HG02884 (cell line): ENCODE results near the gene PSME4.
"Not testable (repeated sequence)": the region's sequence is repeated elsewhere in the genome, so short reads cannot be mapped to it uniquely, and the experiment has no call there.

Experiments used
- ATAC-seq: cut with Tn5 transposase; IDR thresholded peaks from one replicate; pipeline ENCODE4 v1.9.1; 2021; ENCODE audit warnings: mild to moderate bottlenecking, moderate library complexity; ENCODE audit not compliant: unreplicated experiment

Gene PSME4

DNA sequence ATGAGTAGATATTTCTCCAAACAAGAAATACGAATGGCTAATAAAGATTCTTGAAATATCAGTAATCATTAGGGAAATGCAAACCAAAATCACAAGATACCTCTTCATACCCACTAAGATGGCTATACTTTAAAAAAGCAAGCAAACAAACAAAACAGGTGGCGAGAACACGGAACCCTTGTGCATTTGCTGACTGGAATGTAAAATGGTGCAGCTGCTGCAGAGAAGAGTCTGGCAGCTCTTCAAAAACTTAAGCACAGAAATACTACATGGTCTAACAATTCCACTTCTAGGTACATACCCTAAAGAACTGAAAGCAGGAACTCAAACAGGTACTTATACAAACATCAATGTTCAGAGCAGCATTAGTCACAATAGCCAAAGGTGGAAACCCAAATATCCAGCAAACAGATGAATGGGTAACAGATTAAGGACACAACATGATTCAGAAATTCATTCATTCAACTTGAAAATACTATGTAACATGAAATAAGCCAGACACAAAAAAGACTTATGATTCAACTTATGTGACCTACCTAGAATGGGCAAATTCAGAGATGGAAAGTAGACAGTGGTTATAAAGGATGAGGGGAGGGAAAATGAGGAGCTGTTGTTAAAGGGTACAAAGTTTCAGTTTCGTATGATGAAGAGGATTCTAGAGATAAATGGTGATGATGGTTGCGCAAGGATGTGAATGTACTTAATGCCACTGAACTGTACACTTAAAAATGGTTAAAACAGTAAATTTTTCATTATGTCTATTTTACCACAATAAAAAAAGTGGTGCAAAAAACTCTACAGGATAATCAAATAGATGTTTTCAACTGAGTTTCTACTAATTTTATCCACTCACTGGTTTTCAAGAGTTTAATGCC is 84.2 kb downstream of the PSME4 start:
- no peak for ATAC-seq

DNA sequence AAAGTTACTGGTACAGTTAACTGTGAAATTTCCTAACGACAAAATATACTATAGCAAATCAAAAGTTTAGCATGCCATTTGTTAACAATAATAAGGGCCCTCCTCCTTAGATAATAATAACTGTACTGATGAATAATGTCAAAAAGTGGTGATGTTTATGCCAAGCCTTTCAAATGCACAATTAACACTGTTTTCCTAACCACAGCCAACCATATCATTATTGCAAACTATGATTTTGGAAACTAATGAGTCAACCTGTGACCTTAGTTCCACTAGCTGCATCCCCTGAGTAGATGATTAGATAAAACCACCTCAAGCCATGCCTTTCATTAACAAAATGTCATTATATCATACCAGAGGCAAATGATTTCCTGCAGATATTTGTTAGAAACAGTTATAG is 85.9 kb downstream of the PSME4 start:
- ATAC-seq, result no peak

DNA sequence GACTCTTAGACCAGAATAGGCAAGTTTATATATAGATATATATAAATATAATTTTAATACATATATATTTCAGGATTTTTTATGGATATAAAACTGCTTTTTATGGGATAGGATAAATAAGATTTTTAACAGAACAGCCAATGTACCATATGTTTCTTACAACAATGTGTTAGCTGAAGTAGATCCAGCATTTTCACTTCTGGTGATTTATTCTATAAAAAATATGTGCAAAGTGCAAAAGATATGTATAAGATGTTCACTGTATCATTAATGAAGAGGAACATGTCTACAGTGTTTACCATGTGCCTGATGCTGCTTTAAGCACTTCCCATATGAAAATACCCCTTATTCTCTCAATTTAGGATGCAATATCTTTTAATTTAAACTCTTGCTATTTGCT is 88.8 kb downstream of the PSME4 start:
- no peak for ATAC-seq

DNA sequence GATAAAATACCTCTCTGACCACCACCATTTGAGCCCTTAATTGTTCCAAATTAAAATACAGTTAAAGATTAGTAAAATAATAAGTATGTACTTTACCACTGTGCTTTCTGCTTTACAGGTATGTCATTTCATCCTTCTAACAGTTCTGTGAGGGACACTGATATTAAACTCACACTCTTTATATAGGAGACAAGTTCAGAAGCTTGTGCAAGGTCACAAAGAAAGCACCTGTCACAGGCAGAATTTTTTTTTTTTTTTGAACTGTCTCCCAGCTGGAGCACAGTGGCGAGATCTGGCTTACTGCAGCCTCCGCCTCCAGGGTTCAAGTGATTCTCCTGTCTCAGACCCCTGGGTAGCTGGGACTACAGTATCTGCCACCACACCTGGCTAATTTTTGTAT is 89.4 kb downstream of the PSME4 start:
- no peak for ATAC-seq

DNA sequence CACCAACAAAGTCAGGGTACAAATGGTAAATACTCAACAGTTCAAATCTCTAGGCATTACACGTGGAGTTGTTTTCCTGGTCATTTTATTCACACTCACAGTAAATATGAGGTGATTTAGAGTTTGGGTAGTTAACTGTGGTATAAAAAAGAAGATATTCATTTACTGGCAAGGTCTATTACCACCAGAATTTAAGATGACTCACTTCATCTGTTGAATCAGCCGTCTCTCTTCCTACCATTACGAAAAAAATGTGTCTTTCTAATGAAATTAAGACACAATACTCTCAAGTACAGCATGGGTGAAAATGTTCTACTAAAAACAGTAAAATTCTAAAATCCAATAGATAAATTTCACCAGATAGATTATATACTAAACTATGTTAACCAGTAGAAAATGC is 90.0 kb downstream of the PSME4 start:
- no peak for ATAC-seq

DNA sequence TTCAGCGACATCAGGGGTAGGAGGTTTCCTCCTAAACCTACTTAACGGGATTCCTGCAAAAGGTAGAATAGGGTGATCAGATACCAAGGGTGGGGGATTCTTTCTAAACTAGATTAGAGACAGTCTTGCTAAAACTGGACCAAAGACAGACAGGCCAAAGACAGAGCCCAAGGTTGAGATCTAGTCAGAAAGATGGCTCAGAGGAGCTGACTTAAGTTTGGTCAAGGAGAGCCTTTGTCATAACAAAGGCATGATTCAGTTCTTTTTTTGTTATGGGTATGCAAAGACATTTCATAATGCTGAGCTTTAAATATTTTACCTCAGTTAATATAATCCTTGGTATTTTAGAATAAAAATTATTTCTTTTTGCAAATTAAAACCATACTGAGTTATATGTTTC is 93.2 kb downstream of the PSME4 start:
- no peak for ATAC-seq

DNA sequence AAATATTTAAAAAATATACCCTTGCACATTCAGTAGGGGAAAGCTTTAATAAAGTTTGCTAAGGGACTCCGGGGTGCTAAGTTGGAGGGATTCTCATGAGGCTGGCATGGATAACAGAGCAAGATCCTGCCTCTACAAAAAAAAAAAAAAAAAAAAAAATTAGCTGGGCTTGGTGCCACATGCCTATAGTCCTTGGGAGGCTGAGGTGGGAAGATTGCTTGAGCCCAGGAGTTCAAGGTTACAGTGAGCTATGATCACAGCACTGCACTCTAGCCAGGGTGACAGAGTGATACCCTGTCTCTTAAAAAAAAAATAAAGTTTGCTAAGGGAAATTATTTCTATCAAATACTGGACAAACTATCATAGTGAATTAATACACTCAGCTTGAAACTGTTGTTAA is 93.7 kb downstream of the PSME4 start:
- ATAC-seq, result no peak

DNA sequence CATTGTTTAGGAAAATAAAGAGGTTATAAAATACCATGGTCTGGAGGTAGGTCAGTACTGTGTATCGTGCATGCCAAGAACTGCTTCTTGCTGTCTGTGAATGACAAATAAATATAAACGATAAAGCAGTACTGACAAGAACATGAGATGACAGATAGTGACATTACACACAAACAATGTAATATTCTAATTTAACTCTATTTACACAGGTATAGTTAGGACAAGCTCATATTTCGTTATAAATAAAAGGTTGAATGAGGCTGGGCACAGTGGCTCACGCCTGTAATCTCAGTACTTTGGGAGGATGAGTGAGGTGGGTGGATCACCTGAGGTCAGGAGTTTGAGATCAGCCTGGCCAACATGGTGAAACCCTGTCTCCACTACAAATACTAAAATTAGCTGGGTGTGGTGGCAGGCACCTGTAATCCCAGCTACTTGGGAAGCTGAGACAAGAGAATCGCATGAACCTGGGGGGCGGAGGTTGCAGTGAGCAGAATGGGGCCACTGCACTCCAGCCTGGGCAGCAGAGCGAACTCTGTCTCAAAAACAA is 96.3 kb downstream of the PSME4 start:
- no peak for ATAC-seq

DNA sequence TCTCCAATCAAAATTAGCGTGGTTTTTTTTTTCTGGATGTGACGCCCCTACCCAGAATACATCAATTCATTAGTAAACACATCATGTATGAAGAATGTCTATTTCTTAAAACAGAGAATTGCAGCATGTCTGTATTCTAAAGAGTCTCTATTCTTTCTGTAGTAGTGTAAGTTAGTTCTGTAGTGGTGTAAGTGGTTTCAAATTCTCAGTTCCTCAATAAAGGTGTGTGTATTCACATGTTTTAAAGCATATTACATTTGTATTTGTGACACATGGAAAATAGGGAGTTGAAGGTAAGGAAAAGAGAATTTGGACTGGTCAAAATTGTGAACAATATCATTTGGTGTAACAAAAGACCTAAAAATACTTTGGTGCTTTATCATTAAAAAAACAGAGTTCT is 103.0 kb downstream of the PSME4 start:
- ATAC-seq, result no peak

DNA sequence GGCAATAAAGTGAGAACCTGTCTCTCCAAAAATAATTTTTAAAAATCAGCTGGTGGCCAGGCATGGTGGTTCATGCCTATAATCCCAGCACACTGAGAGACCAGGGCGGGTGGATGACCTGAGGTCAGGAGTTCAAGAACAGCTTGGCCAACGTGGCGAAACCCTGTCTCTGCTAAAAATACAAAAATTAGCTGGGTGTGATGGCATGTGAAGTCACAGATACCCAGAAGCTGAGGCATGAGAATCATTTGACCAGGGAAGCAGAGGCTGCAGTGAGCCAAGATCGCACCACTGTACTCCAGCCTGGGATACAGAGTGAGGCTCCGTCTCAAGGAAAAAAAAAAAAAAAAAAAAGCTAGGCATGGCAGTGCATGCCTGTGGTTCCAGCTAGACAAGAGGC is 103.6 kb downstream of the PSME4 start:
- no peak for ATAC-seq

DNA sequence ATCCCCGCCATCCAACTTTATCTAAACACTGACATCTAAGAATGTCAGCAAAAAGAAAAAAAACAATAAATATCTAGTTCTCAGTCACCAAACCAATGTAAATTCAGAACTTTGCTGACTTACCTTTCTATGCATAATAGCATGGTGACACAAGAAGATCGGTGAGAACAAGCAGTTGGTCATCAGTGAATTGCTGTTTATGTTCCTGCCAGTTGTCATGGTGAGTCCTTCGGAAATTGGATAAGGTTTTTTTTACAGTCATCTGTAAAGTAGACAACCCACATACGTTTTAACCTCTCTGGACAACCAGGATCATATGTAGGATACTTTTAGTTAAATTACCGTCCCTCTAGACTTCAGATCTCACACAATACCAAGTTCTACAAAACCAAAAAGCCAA is 104.8 kb downstream of the PSME4 start:
- no peak for ATAC-seq

DNA sequence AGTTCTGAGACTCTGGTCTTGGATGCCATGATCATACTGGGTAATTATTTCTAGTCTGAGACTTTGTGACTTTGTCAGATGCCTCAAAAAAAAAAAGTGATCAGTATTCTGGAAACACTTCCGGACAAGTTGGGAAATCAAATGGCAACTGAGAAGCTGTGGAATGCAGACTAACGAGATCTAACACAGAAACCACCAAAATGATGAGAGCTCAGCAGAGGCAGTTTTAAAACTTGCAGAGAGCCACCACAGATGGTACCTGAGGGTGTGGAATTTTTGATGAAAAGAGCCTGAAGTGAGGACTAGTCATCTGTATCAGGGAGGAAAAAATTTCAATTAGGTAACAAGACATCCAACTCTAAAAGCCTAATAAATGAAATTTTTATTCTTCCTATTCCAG is 105.5 kb downstream of the PSME4 start:
- ATAC-seq, result no peak

DNA sequence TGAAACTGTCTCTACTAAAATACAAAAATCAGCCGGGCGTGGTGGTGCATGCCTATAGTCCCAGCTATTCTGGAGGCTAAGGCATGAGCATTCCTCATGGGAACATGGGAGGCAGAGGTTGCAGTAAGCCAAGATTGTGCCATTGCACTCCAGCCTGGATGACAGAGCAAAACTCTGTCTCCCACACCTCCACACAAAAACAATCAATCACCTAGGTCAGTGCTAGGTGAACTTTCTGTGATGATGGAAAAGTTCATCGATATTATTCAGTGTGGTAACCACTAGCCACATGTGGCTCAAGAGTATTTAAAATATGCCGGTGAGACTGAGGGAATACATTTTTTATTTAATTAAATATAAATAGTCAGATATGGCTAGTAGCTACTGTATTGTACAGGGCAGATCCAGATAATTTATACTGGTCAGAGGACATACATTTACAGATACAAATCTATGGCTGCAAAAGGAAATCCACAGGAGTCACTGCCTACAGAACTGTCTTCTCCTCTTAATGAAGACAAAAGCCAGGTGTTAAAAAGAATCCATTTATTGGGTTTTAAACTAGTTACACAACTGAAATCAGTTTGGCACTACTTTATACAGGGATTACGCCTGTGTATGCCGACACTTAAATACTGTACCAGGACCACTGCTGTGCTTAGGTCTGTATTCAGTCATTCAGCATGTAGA is 107.1 kb downstream of the PSME4 start:
- ATAC-seq, result no peak

DNA sequence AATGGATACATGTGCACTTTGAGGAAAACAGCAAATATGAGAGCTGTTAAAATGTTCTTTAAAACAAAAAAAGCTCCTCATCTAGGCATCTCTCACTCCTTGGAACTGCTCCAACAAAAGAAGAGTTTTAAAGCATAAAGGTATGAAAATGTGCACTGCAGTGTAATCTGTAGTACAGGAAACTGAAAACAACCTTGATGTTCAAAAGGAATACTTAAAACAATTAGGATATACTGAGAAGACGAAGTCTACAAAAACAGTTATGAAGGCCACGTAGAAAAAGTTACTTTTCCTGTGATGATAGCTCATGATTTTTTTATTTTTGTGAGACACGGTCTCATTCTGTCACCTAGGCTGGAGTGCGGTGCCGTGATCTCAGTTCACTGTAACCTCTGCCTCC is 109.0 kb downstream of the PSME4 start:
- ATAC-seq, result no peak

DNA sequence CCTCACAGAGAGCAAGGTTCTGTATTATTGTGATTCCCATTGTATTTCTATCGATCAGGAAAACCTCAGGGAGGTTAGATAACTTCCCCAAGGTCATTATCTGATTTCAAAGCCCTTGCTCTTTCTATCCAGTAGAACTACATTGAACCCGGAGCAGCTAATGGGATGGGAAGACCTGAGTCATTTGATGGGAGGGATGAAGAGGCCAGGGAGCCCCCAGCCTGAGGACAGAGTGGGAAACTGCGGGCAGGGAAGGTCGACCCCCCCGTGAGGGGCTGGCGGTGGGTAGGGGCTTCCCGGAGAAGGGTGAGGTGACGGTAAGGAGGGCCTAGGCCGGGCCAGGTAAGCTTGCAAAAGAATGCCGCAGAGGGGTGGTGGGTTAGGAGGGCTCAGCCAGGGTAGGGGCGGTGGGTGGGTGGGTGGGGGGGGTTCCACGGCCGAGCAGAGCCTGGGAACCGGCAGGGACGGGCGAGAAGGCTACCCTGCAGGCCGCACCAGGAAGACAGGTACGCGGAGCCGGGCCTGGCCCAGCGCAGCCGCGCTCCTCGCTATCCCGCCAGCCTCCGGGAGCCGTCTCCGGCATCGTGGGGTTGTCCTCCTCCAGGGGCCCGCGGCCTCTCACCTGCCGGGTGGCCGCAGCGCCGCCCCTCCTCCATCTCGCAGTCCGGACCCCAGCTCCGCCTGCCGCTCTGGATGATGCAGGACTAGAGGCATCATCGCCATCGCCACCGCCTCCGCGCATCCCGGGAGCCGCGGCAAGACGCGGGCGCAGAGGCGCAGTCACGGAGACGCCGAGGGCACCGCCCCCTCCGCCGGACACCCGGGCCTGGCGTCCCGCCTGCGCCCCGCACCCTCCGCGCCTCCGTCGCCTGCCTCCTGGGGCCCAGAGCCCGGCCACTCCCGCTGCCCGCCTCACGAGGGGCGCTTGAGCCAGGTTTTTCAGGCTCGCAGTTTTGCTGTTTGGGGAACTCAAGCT is 111.3 kb downstream of the PSME4 start, which contains the start of gene GPR75:
Gene GPR75, minus strand, starts transcription at position 762 of the 976 bp plus-strand sequence. CDS start 5,211 bp downstream, outside the sequence.
- no peak for ATAC-seq

DNA sequence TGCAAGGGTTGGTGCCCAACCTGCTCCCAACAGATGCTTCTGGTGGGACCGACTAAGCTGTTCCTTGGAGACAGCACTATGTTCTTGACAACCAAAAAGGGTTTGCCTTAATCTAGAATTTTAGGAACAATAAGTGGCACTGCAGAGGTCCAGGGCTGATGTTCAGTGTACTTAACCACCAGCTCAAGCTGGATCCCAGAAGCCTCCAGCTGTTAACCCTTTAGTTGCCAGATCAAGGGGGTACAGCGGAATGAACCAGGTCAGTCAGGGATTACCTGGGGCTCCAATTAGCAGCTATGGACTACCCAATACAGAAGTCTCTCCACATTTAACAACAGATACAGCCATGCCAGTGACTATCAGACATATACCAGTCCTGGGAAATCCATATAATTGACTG is 114.5 kb downstream of the PSME4 start:
- no peak for ATAC-seq

DNA sequence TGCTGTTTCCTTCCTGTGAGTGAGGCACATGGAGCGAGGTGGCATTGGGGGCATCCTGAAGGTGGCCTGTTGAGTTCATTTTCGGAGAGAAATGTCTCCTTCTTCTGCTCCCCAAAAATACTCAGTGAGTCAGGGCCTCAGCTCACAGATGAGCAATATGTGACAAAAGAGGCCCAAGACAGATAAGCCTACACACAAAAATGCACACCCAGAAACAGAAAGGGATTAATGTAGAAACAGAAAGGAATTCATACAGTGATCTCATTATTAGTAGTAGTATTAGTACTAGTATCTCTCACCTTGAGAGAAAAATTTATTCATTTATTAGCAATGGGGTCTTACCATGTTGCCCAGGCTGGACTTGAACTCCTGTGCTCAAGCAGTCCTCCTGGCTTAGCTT is 116.1 kb downstream of the PSME4 start:
- peak; percentile 58 for ATAC-seq

DNA sequence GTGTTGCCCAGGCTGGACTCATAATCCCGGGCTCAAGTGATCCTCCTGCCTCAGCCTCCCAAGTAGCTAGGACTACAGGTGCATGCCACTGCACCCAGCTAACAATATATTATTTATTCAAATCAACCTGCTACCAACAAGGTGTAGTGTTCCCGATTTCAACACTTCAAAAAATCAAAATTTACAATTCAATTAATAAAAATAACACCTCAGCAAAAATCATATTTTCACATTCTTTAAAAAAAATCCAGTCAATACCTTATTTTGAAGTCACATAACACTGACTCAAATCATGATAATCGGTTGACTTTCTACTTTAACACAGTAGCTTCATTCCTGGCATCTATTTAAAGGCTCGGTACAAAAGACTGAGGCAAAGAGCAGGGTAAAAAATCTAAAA is 118.3 kb downstream of the PSME4 start:
- ATAC-seq, result no peak

DNA sequence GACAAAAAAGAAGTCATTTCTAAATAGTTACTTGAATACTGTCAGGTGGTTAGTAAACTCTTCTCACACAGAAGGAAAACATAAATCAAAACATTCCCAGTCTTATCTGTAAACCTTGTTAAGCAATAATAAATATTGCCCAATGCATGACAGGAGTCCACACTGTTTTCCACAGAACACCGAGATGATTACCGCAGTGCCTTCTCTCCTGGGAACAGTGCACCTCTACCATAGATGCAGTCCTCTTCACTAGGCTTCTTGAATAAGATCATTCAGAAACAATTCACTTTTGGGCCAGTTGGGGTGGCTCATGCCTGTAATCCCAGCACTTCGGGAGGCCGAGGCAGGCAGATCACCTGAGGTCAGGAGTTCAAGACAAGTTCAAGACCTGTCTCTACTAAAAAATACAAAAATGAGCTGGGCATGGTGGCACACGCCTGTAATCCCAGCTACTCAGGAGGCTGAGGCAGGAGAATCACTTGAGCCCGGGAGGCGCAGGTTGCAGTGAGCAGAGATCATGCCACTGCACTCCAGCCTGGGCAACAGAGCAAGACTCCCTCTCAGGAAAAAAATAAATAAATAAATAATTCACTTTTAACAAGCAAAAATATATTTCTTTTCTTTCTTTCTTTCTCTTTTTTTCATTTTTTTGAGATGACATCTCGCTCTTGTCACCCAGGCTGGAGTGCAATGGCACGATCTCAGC is 119.6 kb downstream of the PSME4 start:
- ATAC-seq, result not testable (repeated sequence)

DNA sequence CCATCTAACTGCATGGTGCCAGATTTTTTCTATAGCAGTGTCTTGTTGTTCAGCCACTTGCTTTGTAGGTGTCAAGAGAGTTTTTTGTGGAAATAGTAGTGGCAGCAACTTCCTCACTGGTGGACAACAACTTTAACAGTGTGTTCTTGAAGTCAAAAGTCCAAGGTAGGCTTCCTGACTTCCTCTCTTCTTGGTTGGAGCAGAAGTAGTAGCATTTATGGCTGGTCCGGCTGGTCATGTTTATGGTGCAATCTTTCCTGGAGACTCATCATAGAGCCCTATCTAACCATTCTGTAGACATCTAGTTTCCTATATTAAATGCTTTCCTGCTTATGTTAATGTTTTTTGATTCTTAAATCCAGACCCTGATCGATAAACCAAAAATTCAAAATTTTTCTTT is 122.7 kb downstream of the PSME4 start:
- ATAC-seq, result no peak
